GM19468 (cell line): ENCODE data around the gene AURKAIP1.
"Not testable (repeated sequence)": the region's sequence is repeated elsewhere in the genome, so short reads cannot be mapped to it uniquely, and the experiment has no call there.

Source experiments
- ATAC-seq: cut with Tn5 transposase; IDR thresholded peaks from one replicate; pipeline ENCODE4 v1.9.1; 2021; ENCODE audit warnings: mild to moderate bottlenecking, moderate library complexity, moderate number of reproducible peaks; ENCODE audit not compliant: unreplicated experiment; ENCODE audit errors: extremely low read depth

Gene AURKAIP1

GRCh38 chr1:1406821-1407635, 32.0 kb upstream of the AURKAIP1 start, which contains the start of gene MRPL20:
MRPL20 (minus strand) TSS chr1:1407293; CDS start chr1:1407217, 76 bp downstream.
- peak; percentile 48 for ATAC-seq

GRCh38 chr1:1406101-1406820, 31.3 kb upstream of the AURKAIP1 start:
- no peak for ATAC-seq

GRCh38 chr1:1403653-1404052, 28.6 kb upstream of the AURKAIP1 start:
- no peak for ATAC-seq

- not testable (repeated sequence) for ATAC-seq
Observed at GRCh38 chr1:1402901-1403392, 27.9 kb upstream of the AURKAIP1 start.

GRCh38 chr1:1402072-1402900, 27.3 kb upstream of the AURKAIP1 start:
- ATAC-seq: no peak

DNA sequence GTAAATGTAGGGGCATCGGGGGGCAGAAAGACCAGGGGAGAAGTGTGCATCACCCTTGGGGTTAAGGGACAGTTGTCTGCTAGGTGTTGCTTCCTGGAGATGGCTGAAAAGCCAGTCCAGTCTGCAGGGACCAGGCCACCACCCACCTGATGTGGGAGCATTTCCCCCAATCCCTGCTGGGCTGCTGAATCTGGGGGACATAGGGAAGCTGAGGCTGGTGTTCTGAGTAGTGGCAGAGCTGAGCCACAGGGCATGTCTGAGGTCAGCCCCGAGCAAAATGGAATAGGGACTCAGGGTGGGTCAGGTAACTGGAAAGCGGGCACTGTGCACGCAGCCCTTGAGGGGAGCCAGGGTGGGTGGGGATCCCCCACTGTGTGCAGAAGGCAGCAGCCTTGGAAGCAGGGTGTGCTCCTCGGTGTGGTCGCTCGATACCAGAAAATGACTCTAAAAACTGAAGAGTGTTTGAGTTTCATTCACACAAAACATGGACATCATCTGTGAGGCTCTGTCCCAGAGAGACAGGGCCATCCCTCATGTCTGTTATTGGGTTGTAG, 26.5 kb upstream of the AURKAIP1 start:
- ATAC-seq: no peak

DNA sequence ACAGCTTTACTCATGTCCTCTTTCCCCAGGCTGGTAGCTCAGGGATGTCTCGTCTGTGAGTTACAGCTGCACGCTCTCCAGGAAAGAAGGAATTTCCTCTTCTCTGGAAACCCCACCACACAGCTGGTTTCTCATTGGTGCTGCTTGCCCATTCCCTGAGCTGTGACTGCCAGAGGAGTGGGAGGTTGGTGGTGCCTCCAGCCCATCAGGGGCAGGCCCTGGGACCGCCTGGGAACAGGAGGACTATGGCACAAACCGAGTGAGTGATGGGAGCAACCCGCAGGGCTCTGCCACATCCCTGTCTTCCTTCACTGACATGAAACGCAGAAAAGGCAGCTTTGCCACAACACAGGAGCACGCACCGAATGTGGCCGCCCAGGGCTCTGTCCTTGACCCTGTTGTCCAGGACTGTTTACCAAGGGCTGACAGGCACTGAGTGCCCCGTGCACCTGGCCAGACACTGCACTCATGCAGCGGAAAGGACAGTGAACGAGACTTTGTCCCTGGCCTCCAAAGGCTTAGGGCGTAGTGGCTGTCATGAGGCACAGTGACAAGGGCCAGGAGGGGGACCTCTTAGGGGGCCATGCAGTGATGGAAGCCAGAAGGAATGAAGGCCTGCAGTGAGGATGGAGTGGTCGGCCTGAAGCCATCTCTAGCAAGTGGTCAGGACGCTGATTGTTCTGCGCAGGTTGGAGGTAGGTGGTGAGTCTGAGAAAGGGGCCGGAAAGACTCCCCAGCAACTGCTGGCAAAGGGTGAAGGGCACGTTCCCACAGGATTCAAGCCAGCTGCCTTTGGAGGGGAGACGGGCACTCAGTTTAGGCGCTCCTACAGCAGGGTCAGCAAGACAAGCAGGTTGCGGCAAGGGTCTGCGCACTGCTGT, 25.8 kb upstream of the AURKAIP1 start:
- ATAC-seq: no peak

- no peak for ATAC-seq
Observed at GRCh38 chr1:1399872-1400575, 25.0 kb upstream of the AURKAIP1 start.

GRCh38 chr1:1399187-1399871, 24.3 kb upstream of the AURKAIP1 start, which contains the start of gene CCNL2:
CCNL2 (minus strand) TSS chr1:1399335; CDS start chr1:1399306, 29 bp downstream.
- ATAC-seq: peak; percentile 82

- no peak for ATAC-seq
Observed at GRCh38 chr1:1398677-1399186, 23.7 kb upstream of the AURKAIP1 start.

GRCh38 chr1:1397839-1398523, 23.0 kb upstream of the AURKAIP1 start:
- ATAC-seq: no peak

GRCh38 chr1:1395166-1395565, 20.2 kb upstream of the AURKAIP1 start:
- ATAC-seq: no peak

GRCh38 chr1:1394116-1394515, 19.1 kb upstream of the AURKAIP1 start:
- no peak for ATAC-seq

- ATAC-seq: no peak
Observed at GRCh38 chr1:1393428-1393827, 18.4 kb upstream of the AURKAIP1 start.

DNA sequence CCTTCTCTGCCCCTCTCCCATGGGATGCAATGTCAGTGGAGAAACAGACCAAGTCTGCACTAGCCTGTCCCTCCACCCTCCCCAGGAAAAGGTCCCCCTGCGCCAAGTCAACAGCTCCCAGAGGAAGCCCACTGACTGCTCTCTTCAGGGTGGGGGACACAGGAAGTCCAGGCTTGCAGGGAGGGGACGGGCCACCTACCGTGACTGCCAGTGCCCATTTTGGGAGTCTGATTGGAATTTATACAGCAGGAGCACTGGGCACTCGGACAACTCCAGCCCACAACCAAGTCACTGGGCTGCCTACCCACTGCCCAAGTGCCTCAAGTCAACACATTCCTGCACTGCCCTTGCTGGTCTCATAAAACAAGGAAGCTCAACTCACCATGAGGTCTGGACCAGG, 18.0 kb upstream of the AURKAIP1 start:
- ATAC-seq: no peak

DNA sequence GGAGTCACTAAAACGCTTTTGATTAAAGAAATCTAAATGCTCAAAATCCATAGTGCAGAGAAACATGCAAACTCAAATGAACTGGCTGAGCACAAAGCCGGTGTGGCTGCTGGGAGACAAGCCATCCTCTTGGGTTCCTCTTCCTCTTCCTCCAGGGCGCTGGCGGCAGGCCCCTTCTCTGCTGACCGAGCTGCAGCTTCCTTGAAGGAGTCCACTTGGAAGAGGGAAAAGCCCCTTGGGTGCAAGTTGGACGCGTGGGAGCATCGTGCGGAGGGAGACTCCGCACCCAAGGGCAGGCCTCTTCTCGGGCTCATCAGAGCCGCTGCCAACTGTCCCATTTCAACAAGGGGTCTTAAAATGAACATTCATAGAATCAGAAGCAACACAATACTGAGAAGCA, 16.2 kb upstream of the AURKAIP1 start:
- ATAC-seq: no peak

DNA sequence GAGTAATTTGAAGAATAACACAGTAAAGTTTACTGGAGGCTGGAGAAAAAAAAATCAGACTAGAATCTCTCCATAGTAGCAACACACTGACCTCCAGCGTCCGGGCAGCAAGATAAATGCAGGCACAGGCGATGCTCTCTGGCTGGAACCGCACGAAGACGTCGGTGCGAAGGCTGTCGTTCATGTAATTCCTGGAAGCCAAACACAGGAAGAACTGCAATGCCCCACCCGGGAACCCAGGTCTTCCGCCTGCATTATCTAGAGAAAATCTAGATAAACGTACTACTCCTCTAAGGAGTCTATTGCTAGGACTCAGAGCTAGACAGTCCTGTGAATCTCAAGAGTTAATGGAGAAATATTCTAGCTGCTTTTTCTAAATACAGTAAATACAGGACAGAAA, 15.7 kb upstream of the AURKAIP1 start:
- ATAC-seq: no peak
